Hepatic stellate cell (primary cell): ENCODE measurements around the gene MFAP4.

Source experiments
- DNase-seq: peaks from one replicate; pipeline ENCODE4 v3.0.0; 2011; ENCODE audit warnings: low spot score

The MFAP4 gene

GRCh38 chr17:19333736-19334290 lies 53.2 kb downstream of the MFAP4 start:
- no peak for DNase-seq
